ENCODE data around the gene FGGY.

FGGY gene

DNA sequence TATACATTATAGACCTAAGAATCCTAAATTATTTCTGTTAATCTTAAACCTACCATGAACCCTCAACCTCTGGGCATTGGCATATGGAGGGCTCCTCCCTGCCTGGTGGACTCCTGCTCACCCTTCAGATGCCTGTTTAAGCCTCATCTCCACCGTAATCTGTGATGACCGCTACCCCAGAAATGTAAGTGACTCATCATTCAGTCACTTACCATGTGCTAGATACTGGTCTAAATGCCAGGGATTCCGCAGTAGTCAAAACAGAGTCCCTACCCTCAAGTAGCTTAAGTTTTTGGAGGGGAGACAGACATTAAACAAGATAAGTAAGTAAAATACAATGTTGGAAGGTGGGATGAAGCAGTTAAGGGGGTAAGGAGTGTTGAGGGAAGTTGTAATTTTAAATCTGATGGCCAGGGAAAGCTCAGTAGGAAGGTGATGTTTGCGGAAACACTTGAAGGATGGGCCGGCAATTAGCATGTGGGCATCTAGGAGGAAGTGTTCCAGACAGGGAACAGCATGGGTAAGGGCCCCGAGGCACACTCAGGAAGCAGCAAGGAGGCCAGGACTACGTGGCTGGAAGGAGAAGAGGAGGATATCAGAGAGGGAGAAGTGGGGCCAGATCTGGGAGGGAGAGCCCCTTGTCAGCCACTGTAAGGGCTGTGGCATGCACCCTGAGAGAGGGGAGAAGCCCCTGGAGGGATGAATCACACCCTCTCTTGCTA, 376.1 kb downstream of the FGGY start:
- TF ChIP-seq, protein P1, sequence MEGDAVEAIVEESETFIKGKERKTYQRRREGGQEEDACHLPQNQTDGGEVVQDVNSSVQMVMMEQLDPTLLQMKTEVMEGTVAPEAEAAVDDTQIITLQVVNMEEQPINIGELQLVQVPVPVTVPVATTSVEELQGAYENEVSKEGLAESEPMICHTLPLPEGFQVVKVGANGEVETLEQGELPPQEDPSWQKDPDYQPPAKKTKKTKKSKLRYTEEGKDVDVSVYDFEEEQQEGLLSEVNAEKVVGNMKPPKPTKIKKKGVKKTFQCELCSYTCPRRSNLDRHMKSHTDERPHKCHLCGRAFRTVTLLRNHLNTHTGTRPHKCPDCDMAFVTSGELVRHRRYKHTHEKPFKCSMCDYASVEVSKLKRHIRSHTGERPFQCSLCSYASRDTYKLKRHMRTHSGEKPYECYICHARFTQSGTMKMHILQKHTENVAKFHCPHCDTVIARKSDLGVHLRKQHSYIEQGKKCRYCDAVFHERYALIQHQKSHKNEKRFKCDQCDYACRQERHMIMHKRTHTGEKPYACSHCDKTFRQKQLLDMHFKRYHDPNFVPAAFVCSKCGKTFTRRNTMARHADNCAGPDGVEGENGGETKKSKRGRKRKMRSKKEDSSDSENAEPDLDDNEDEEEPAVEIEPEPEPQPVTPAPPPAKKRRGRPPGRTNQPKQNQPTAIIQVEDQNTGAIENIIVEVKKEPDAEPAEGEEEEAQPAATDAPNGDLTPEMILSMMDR (IDR thresholded peaks at IDR 0.05; ENCODE audit: low read depth, low read length) = no peak
- Histone ChIP-seq H3K36me3 (no peaks in the 10 kb centered on the region), H3K4me3 (ENCODE audit: low read depth, low read length) (no peak overlapping the region), H3K27me3 (no peaks in the 10 kb centered on the region), H3K4me1 (no peaks in the 10 kb centered on the region), H3K9me3 (no peaks in the 10 kb centered on the region)
- no peak for DNase-seq

DNA sequence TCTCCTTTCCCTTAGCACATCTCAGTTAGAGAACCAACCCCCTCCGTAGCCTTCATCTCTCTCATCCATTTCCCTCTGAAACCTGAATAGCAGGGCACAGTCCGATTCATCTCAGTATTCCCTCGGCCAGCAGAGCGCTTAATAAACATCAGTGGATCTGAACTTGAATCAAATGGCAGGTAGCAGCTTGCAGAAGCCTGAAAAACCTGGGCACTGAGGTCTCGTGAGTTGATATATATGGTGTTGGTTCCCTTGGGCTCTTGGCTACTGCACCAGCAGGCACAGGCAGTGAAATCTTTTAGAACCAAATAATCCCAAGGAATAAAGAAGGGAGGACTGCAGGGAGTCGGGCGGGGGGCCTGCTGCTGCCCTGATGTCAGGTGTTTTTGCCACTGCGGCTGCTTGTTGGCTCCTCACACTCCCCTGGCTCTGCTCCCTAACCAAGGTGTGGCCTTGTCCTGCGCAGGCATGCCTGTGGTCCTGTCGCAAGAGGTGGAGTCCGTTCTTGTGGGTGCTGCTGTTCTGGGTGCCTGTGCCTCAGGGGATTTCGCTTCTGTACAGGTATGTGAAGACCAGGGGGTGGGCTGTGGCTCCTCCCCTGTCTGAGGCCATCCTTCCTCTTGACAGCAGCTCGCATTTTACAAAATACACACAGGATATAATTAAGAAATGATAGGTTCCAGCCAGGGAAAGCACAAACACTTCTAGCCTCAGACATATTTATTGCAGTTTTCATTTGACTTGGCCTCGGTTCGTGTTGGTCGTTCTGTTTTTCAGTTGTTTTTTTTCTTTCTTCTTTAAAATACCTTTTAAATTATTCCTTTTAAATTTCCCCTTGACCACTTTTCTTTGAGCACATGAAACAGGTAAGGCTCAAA, 376.9 kb downstream of the FGGY start:
- H3K4me1 ChIP-seq = no peaks in the 10 kb centered on the region
- no peaks in the 10 kb centered on the region for H3K36me3 ChIP-seq
- TF ChIP-seq, protein P1 (IDR thresholded peaks at IDR 0.05; ENCODE audit: low read depth, low read length) = no peak
- H3K27me3 ChIP-seq = no peaks in the 10 kb centered on the region
- DNase-seq = no peak
- H3K9me3 ChIP-seq = no peaks in the 10 kb centered on the region
- no peak overlapping the region for H3K4me3 ChIP-seq (ENCODE audit: low read depth, low read length)

GRCh38 chr1:59674595-59674994, 377.7 kb downstream of the FGGY start:
- no peaks in the 10 kb centered on the region for H3K4me1 ChIP-seq
- no peaks in the 10 kb centered on the region for H3K36me3 ChIP-seq
- no peaks in the 10 kb centered on the region for H3K9me3 ChIP-seq
- no peak overlapping the region for H3K4me3 ChIP-seq (ENCODE audit: low read depth, low read length)
- DNase-seq = no peak
- TF ChIP-seq, protein P1 (IDR thresholded peaks at IDR 0.05; ENCODE audit: low read depth, low read length) = no peak
- H3K27me3 ChIP-seq = no peaks in the 10 kb centered on the region

GRCh38 chr1:59675936-59676335, 379.0 kb downstream of the FGGY start:
- no peaks in the 10 kb centered on the region for H3K27me3 ChIP-seq
- H3K4me3 ChIP-seq (ENCODE audit: low read depth, low read length) = no peak overlapping the region
- no peaks in the 10 kb centered on the region for H3K9me3 ChIP-seq
- no peaks in the 10 kb centered on the region for H3K36me3 ChIP-seq
- no peaks in the 10 kb centered on the region for H3K4me1 ChIP-seq
- DNase-seq = no peak
- TF ChIP-seq, protein P1 (IDR thresholded peaks at IDR 0.05; ENCODE audit: low read depth, low read length) = no peak

DNA sequence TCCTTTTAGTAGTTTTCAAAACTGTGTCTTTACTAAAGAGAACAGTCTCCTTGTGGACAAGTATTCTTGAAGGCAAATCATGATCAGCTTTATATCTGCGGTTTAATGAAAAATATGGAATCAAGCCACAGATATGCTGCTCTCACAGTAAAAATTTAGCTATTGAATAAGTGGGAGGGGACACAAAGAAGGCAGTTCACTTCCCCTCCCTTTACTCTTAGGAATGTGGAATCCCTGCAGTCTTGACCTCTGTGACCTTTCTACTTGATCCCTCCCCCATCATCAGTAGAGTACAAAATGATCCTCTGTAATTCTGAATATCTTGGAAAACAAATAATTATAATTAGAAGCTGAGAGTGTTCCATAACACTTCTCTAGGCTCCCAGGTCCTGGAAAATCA, 381.1 kb downstream of the FGGY start:
- TF ChIP-seq, protein P1 (IDR thresholded peaks at IDR 0.05; ENCODE audit: low read depth, low read length) = no peak
- no peaks in the 10 kb centered on the region for H3K4me1 ChIP-seq

More for the DNA sequence above, 381.1 kb downstream of the FGGY start:
- DNase-seq = no peak
- Histone ChIP-seq H3K9me3 (no peaks in the 10 kb centered on the region), H3K36me3 (no peaks in the 10 kb centered on the region), H3K27me3 (no peaks in the 10 kb centered on the region), H3K4me3 (ENCODE audit: low read depth, low read length) (no peak overlapping the region)
